Muscle of arm (tissue), 12 donors: Measurements from ENCODE around the gene CMC1. TPM values are rescaled to one million over a fixed set of nuclear protein-coding genes. Genes with fewer than 3 reads are reported as not detected.

ENCODE experiments used
- DNase-seq: peaks from one replicate; pipeline ENCODE4 v3.0.0-alpha.2; 2013
- polyA plus RNA-seq, 12 donors: library from polyadenylated mRNA; unstranded; fragments of 120-200 nt; gene quantifications; one replicate each; pipeline ENCODE4 v1.2.1, GENCODE V29; 2013; ENCODE audit not compliant: insufficient read length in 12 of 12

Gene CMC1
- polyA plus RNA-seq, 12 donors, result 17.6 to 54.6 (median 22.4) TPM; not detected in 1

DNA sequence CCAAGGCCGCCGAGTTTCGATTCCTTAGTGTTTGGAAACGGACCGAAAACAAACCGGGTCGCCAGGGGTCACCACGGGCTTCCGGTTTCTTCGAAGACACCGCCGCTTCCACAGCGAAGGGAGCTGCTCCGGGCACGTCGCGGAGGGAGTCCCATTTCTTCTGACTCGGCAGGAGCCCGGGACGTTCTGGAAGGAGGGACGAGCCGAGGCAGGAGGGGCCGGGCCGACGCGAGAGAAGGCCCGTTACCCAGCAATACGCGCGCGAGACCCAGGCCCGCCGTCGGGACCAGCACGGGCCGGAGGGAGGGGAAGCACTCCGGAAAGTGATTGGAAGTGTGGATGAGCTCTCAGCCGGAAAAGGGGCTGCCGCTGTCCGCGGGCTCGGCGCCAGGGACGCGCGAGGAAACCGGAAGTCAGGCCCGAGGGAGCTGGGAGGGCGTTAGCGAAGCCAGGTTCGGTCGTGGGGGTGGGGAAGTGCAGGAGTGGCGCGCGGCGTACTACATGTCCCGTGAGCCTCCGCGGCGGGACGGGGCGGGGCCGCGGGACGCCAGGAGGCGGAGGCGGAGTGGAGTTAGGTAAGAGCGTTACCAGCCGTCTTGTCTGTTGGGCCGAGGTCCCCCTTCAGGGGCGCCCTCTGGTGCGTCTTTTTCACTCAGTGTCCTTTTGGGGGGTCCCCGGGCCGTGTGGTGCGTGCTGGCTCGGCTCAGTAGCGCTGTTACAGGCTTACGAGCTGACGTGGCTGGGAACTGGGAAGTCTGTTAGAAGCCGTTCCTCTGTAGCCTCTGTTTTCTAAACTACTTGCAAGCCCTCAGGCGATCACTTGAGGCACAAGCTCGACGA is 107.4 kb downstream of the CMC1 start, which contains the start of the genes AZI2 and ZCWPW2:
AZI2 (minus strand) TSS at position 196 of the 840 bp plus-strand sequence. CDS start 8,207 bp downstream, outside the sequence.
ZCWPW2 (plus strand) TSS at position 93 of the 840 bp plus-strand sequence. CDS start 64,348 bp downstream, outside the sequence.
- peak; percentile 97 for DNase-seq

DNA sequence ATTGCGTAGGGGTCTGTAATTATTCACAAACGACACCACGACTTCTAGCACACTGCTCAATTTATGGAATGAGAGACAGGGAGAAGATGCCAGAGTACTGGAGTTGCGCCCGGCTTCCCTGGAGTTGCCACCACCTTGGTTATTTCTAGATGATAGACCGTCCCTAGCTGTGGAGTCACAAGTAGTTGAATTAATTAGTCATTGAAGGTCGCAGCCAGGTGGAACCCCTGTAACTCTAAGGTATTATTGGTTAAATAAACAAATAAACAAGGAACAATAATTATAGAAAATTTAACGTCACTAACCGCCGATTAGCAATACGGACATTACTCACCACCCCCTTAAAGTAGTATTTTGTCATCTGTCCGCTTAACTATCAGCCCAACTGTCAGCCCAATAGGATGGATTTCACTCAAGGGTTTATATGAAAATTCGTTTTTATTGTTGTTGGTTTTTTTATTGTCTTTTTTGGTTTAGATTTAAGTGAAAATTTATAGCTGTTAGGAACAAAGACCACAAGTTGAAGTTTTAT is 108.1 kb downstream of the CMC1 start:
- no peak for DNase-seq

Other genes with a start within 250 kb of the CMC1 start
- gene ZCWPW2, start 107.1 kb downstream of the CMC1 start, polyA plus RNA-seq, result 1 to 10 TPM in 10 of 12 donors, not detected in 2; 1.9 to 3.3 (median 2.5) TPM
- gene AZI2, start 107.2 kb downstream of the CMC1 start, polyA plus RNA-seq, result 10 to 100 TPM in 11 of 12 donors, not detected in 1; 61.0 to 97.4 (median 85.2) TPM